Measurements from ENCODE around the gene DPM1. TPM values are rescaled to one million over a fixed set of nuclear protein-coding genes. Genes with fewer than 3 reads are reported as not detected.

DPM1 gene
- total RNA-seq, 1 experiment from 2014 or later = 65.5 TPM

GRCh38 chr20:50969435-50969834 lies 11.1 kb upstream of the DPM1 start:
- H3K4me2 ChIP-seq (ENCODE audit: low read length) = no peak overlapping the region
- ChIA-PET RAD21 (ENCODE audit: low non-redundant PET in 1 of 2, low total read pairs in 2 of 2, uncharacterized antibody in 2 of 2, unreplicated experiment in 2 of 2) (no interaction called here), CTCF (no interaction called here), POLR2A (no interaction called here)
- no peaks in the 10 kb centered on the region for H3K9me2 ChIP-seq (ENCODE audit: insufficient read depth)
- DNase-seq (ENCODE audit: low read depth, low spot score) = no peak
- BruUV-seq (replicated peaks) = no TSS peak
- no peaks in the 10 kb centered on the region for H3K9me3 ChIP-seq (ENCODE audit: control insufficient read depth in 1 of 2, insufficient read depth in 1 of 2, low read depth in 1 of 2, low read length in 2 of 2)
- intact Hi-C loops (cut with micrococcal nuclease) = no loop called here
- no peaks in the 10 kb centered on the region for H3K4me1 ChIP-seq (ENCODE audit: control insufficient read depth in 1 of 2, insufficient read depth in 2 of 2, low read length in 2 of 2)
- no peak overlapping the region for H3K9ac ChIP-seq (ENCODE audit: low read length)
- H3K79me2 ChIP-seq (ENCODE audit: insufficient read depth, low read length) = no peaks in the 10 kb centered on the region
- H2AFZ ChIP-seq (ENCODE audit: low read depth, low read length, poor library complexity, severe bottlenecking) = no peak overlapping the region
- TF ChIP-seq RAD21 (IDR thresholded peaks at IDR 0.05; ENCODE audit: low read depth) = no peak
- TF ChIP-seq CBX3 (IDR thresholded peaks at IDR 0.05; ENCODE audit: low read depth) = no peak
- TF ChIP-seq EGR1 (IDR thresholded peaks at IDR 0.05; ENCODE audit: low read depth) = no peak
- TF ChIP-seq EZH2 (IDR thresholded peaks at IDR 0.05) = no peak
- TF ChIP-seq POLR2A (IDR thresholded peaks at IDR 0.05; ENCODE audit: borderline replicate concordance, extremely low read depth, insufficient read depth, insufficient read length) = no peak
- TF ChIP-seq EZH2phosphoT487 (IDR thresholded peaks at IDR 0.05; ENCODE audit: borderline replicate concordance) = no peak
- no peak for TF ChIP-seq FOSL1 (IDR thresholded peaks at IDR 0.05; ENCODE audit: low read depth)
- no peak for TF ChIP-seq REST (IDR thresholded peaks at IDR 0.05; ENCODE audit: low read depth)
- no peak for TF ChIP-seq CTCF (IDR thresholded peaks at IDR 0.05 in 2 of 3, conservative IDR thresholded peaks at IDR 0.05 in 1 of 3; ENCODE audit: borderline replicate concordance in 1 of 3, insufficient read depth in 1 of 3, low read depth in 2 of 3, low read length in 2 of 3)
- no peak for TF ChIP-seq SIN3A (IDR thresholded peaks at IDR 0.05; ENCODE audit: low read depth)
- no peak for TF ChIP-seq CEBPB (IDR thresholded peaks at IDR 0.05; ENCODE audit: low read depth)
- TF ChIP-seq SRF (IDR thresholded peaks at IDR 0.05; ENCODE audit: low read depth) = no peak
- TF ChIP-seq ZFX (IDR thresholded peaks at IDR 0.05) = no peak
- H3K4me3 ChIP-seq (replicated peaks in 1 of 2; ENCODE audit: low read depth in 1 of 2, low read length in 2 of 2) = no peak overlapping the region
- ATAC-seq = no peak
- H4K20me1 ChIP-seq (ENCODE audit: insufficient read depth) = no peaks in the 10 kb centered on the region
- no peaks in the 10 kb centered on the region for H3K27me3 ChIP-seq (ENCODE audit: insufficient read depth, low read length)
- no peak overlapping the region for H3K27ac ChIP-seq (ENCODE audit: low read depth, low read length)
- no peaks in the 10 kb centered on the region for H3K36me3 ChIP-seq (ENCODE audit: control insufficient read depth in 1 of 2, insufficient read depth in 2 of 2, low read length in 2 of 2)

Measured in HCT116 (cell line).